Endodermal cell (in vitro differentiated cells): ENCODE measurements around the gene GNAQ. TPM values are rescaled to one million over a fixed set of nuclear protein-coding genes. Genes with fewer than 3 reads are reported as not detected.

Experiments used
- DNase-seq: peaks from one replicate; pipeline ENCODE4 v3.0.0-alpha.2; 2017
- H3K27ac ChIP-seq: 2 replicates; pipeline ENCODE4 v1.5.1; 2013; ENCODE audit warnings: mild to moderate bottlenecking, low read depth, low read length, moderate library complexity
- H3K27me3 ChIP-seq: 2 replicates; pipeline ENCODE4 v1.6.1; 2013; ENCODE audit warnings: mild to moderate bottlenecking, low read length, moderate library complexity; ENCODE audit not compliant: insufficient read depth, control insufficient read depth, poor library complexity, severe bottlenecking
- H3K36me3 ChIP-seq: 2 replicates; pipeline ENCODE4 v1.7.0; 2013; ENCODE audit warnings: mild to moderate bottlenecking, low read length, moderate library complexity; ENCODE audit not compliant: control insufficient read depth, insufficient read depth
- H3K4me1 ChIP-seq: one replicate; pipeline ENCODE4 v1.7.0; 2013; ENCODE audit warnings: low read length; ENCODE audit not compliant: control insufficient read depth, insufficient read depth
- H3K4me3 ChIP-seq: 2 replicates; pipeline ENCODE4 v1.5.1; 2013; ENCODE audit warnings: mild to moderate bottlenecking, low read length, moderate library complexity
- H3K9ac ChIP-seq: 2 replicates; pipeline ENCODE4 v1.6.1; 2013; ENCODE audit warnings: mild to moderate bottlenecking, low read length, moderate library complexity; ENCODE audit not compliant: poor library complexity, severe bottlenecking; ENCODE audit errors: extremely low read depth
- H3K9me3 ChIP-seq: 2 replicates; pipeline ENCODE4 v1.6.1; 2013; ENCODE audit warnings: mild to moderate bottlenecking, low read length, moderate library complexity; ENCODE audit not compliant: control insufficient read depth
- H3K27ac Mint-ChIP-seq: 2 replicates; pipeline ENCODE4 v1.8.0; 2020; ENCODE audit warnings: mixed read lengths
- H3K27me3 Mint-ChIP-seq: 2 replicates; pipeline ENCODE4 v1.8.0; 2021; ENCODE audit warnings: mild to moderate bottlenecking, mixed read lengths; ENCODE audit not compliant: insufficient read depth
- H3K36me3 Mint-ChIP-seq: 2 replicates; pipeline ENCODE4 v1.8.0; 2020; ENCODE audit warnings: low read depth, mixed read lengths
- H3K4me1 Mint-ChIP-seq: 2 replicates; pipeline ENCODE4 v1.8.0; 2020; ENCODE audit warnings: mixed read lengths
- H3K4me3 Mint-ChIP-seq: 2 replicates; pipeline ENCODE4 v1.8.0; 2020; ENCODE audit warnings: mild to moderate bottlenecking, moderate library complexity, mixed read lengths
- H3K9me3 Mint-ChIP-seq: 2 replicates; pipeline ENCODE4 v1.8.0; 2020; ENCODE audit warnings: mild to moderate bottlenecking, mixed read lengths
- CTCF ChIP-seq: fragments of 200-600 bp; sonication (generic); conservative IDR thresholded peaks from 2 replicates; pipeline ENCODE4 v1.5.0; 2021; ENCODE audit warnings: antibody characterized with exemption, mild to moderate bottlenecking
- WGBS, 2 experiments: methylation state at CpG; one replicate each; pipeline versions ENCODE4 v1.1.5 to v1.1.7; 2013; ENCODE audit warnings: missing lambda C conversion rate in 2 of 2, mixed read lengths in 1 of 2; ENCODE audit not compliant: insufficient coverage in 1 of 2, insufficient read length in 1 of 2; 5-methylcytosine and 5-hydroxymethylcytosine counted together
- total RNA-seq, 2 donors: library from RNA; stranded (reverse); fragmentation: NEBNext Ultra II Directional in 1 of 2; extraction: Animal tissue kit (Norgen Biotek cat#: 25700) in 1 of 2; gene quantifications; 2 replicates in 1 of 2; 3 replicates in 1 of 2; pipeline ENCODE4 v1.2.1, GENCODE V29; 2021

Gene GNAQ
- total RNA-seq, 2 donors from 2014 or later = 46.0 to 57.6 TPM

GRCh38 chr9:78004478-78005229 is 27.0 kb downstream of the GNAQ start:
- TF ChIP-seq CTCF = peak; percentile 61
- no peaks in the 10 kb centered on the region for H3K9me3 Mint-ChIP-seq
- Histone ChIP-seq H3K4me1 (no peaks in the 10 kb centered on the region), H3K27me3 (no peaks in the 10 kb centered on the region), H3K9ac (no peak overlapping the region), H3K36me3 (no peaks in the 10 kb centered on the region), H3K9me3 (no peaks in the 10 kb centered on the region), H3K4me3 (no peak overlapping the region), H3K27ac (no peak overlapping the region)
- H3K4me3 Mint-ChIP-seq = no peak overlapping the region
- H3K27me3 Mint-ChIP-seq = no peaks in the 10 kb centered on the region
- no peak overlapping the region for H3K27ac Mint-ChIP-seq
- no peak for DNase-seq
- 90 to 94% methylated on average over 3 to 6 of the region's 6 CpGs for WGBS, 2 experiments
- H3K4me1 Mint-ChIP-seq = peaks cover 9% of the 10 kb centered on the region
- H3K36me3 Mint-ChIP-seq = no peaks in the 10 kb centered on the region

GRCh38 chr9:78003730-78004129 is 27.9 kb downstream of the GNAQ start:
- Histone ChIP-seq H3K4me3 (no peak overlapping the region), H3K4me1 (no peaks in the 10 kb centered on the region), H3K9me3 (no peaks in the 10 kb centered on the region), H3K36me3 (no peaks in the 10 kb centered on the region), H3K27me3 (no peaks in the 10 kb centered on the region), H3K27ac (no peak overlapping the region), H3K9ac (no peak overlapping the region)
- Mint-ChIP-seq H3K4me3 (no peak overlapping the region), H3K36me3 (no peaks in the 10 kb centered on the region), H3K4me1 (peaks cover 9% of the 10 kb centered on the region), H3K9me3 (no peaks in the 10 kb centered on the region), H3K27me3 (no peaks in the 10 kb centered on the region), H3K27ac (no peak overlapping the region)
- TF ChIP-seq CTCF = no peak
- WGBS, 2 experiments = 92 to 100% methylated on average over 3 to 4 of the region's 4 CpGs
- DNase-seq = no peak

GRCh38 chr9:78001946-78002731 is 29.5 kb downstream of the GNAQ start:
- no peak for TF ChIP-seq CTCF
- no peaks in the 10 kb centered on the region for H3K36me3 Mint-ChIP-seq
- Histone ChIP-seq H3K27me3 (no peaks in the 10 kb centered on the region), H3K4me3 (no peak overlapping the region), H3K4me1 (no peaks in the 10 kb centered on the region), H3K9me3 (no peaks in the 10 kb centered on the region), H3K27ac (no peak overlapping the region), H3K36me3 (no peaks in the 10 kb centered on the region), H3K9ac (no peak overlapping the region)
- peaks cover 12% of the 10 kb centered on the region for H3K4me1 Mint-ChIP-seq
- 90 to 91% methylated on average over 2 to 4 of the region's 4 CpGs for WGBS, 2 experiments
- H3K9me3 Mint-ChIP-seq = no peaks in the 10 kb centered on the region
- no peak overlapping the region for H3K27ac Mint-ChIP-seq
- H3K27me3 Mint-ChIP-seq = no peaks in the 10 kb centered on the region
- no peak overlapping the region for H3K4me3 Mint-ChIP-seq
- no peak for DNase-seq
